GM18505 (cell line): ENCODE results near the gene AKAP7.

Source experiments
- ATAC-seq: cut with Tn5 transposase; IDR thresholded peaks from one replicate; pipeline ENCODE4 v1.9.1; 2021; ENCODE audit not compliant: unreplicated experiment
- POLR2A ChIP-seq: IDR thresholded peaks from 4 replicates; pipeline ENCODE4 v1.6.1; 2011; ENCODE audit warnings: borderline replicate concordance; ENCODE audit not compliant: insufficient read depth, insufficient read length; ENCODE audit errors: extremely low read depth

Gene AKAP7

GRCh38 chr6:131191590-131191989 is 56.3 kb downstream of the AKAP7 start:
- no peak for TF ChIP-seq POLR2A
- no peak for ATAC-seq

DNA sequence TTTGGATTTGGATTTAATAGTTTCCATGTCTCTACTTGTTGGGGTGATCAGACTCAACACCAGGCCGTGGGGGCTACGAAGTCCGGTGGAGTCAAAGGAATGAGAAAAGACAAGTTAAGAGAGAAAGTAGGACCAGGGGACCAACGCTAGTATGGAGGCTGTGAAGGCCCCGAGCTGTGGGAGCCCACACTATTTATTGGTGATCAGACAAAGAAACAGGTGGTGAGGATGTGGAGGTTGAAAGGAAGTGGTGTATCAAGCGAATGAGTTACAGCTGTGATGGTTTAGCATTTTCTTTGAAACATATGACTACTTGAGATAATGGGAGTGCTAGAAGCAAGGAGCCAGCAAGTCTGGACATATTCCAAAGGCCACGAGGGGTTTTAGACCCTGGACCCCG is 62.4 kb downstream of the AKAP7 start:
- ATAC-seq: no peak

GRCh38 chr6:131199568-131200272 is 64.5 kb downstream of the AKAP7 start:
- ATAC-seq: peak; percentile 100
- TF ChIP-seq POLR2A: no peak

More for the DNA sequence above, 62.4 kb downstream of the AKAP7 start:
- TF ChIP-seq POLR2A: no peak

DNA sequence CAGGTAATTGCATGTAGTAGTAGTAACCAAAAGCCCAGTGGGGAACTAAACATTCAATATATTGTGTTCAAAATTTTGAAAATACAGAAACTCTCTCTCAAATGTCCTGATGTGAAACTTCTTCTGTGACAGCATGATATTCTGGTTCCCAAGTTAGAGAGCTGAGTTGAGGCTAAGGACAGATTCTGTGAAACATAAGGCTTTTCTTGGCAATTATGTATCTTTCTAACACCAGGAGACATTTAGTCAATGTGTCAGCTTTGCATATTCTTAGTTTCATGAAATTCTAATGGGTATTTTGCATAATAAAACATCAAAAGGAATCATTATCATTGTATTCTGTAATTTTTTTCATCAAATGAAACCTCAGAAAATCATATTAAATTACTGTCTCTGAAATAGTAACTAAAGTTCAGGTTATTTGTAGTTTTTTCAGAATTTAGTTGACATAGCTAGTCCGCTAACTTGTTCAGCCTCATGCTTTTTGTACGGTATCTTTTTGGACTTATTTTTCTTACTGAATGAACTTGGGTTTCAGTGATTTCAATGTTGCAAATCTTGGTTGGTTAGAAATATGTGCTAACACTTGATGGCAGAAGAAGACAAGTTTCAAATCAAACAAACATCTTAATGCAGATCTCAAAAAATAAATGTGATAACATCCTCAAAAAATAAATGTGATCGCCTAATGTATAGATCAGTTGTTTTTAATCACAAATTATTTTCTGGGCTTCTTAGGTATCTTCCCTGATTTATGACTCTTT is 70.4 kb downstream of the AKAP7 start:
- no peak for ATAC-seq

GRCh38 chr6:131206463-131207251 is 71.4 kb downstream of the AKAP7 start:
- no peak for ATAC-seq

More for the DNA sequence above, 70.4 kb downstream of the AKAP7 start:
- TF ChIP-seq POLR2A: no peak

DNA sequence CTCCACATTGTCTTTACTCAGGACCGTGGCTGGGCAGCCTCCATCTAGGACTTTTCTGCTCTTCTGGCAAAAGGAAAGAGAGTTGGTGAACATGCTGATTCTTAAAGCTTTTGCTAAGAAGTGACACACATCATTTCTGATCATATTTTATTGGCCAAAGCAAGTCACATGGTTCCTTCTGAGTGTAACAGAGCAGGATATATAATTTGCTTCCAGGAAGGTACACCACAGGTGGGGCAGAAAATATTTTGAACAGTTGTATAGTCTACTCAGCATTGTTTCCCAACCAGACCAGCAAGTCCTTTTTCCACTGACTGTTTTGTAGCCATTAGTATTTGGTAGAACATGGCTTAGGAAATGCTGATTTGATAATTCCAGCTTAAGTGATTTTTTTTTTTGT is 73.5 kb downstream of the AKAP7 start:
- ATAC-seq: no peak

More at GRCh38 chr6:131206463-131207251, 71.4 kb downstream of the AKAP7 start:
- no peak for TF ChIP-seq POLR2A

GRCh38 chr6:131210469-131210868 is 75.2 kb downstream of the AKAP7 start:
- ATAC-seq: no peak
- TF ChIP-seq POLR2A: no peak

More for the DNA sequence above, 73.5 kb downstream of the AKAP7 start:
- TF ChIP-seq POLR2A: no peak

GRCh38 chr6:131212024-131212423 is 76.8 kb downstream of the AKAP7 start:
- no peak for TF ChIP-seq POLR2A
- ATAC-seq: no peak

GRCh38 chr6:131212913-131213312 is 77.6 kb downstream of the AKAP7 start:
- TF ChIP-seq POLR2A: no peak
- no peak for ATAC-seq

DNA sequence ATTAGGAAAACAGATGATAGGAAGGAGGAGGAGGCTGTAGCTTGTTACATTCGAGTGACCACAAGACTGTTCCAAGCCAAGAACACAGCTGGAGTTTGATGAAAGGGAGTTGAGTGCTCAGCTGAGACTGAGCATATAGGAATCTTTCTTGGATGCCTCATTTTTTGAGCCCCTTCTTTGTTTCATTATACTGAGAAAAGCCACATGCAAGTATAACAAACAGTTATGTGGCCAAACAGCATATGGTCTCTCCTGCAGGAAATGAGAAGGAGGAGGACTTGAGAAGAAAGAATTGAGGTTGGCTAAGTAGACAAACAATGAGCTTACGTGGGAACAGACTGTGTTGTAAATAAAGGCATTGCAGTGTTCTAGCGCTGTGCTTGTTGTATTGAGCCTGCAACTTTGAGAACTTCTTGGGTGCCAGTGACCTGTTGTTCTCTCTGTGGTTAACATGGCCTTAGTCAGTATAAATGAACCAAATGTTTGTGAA is 78.3 kb downstream of the AKAP7 start:
- ATAC-seq: no peak
- TF ChIP-seq POLR2A: no peak

- ATAC-seq: no peak
- TF ChIP-seq POLR2A: no peak
Observed at GRCh38 chr6:131215219-131215618, 80.0 kb downstream of the AKAP7 start.

DNA sequence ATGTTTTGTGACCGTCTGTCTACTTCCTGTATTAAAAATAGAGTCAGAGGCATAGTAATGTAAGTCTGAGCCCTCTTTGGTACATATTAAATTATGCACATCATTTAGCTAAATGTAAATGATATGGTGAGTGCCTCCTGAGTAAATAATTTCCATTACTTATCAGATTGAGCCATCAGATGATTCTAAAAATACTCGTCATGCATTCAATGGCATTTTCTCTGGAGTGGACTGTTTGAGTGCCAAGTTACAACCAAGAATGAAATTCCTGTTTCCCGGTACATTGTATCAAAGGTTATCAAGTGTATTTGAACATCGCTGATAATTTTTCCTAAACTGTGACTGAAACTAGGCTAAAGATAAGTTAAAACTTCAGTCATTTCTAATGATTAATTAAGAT is 81.0 kb downstream of the AKAP7 start:
- no peak for TF ChIP-seq POLR2A
- ATAC-seq: no peak

DNA sequence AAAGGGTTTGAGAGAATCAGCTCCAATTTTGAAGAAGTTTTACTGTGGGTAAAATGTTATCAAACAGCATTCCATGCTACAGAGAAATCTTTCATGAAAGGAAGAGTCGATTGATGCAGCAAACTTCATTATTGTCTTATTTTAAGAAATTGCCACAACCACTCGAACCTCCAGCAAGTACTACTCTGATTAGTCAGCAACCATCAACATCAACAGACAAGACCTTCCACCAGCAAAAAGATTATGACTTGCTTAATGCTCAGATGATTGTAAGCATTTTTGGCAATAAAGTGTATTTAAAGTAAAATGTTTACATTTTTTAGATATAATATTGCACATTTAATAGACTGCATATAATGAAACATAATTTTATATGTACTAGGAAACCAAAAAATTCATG is 87.5 kb downstream of the AKAP7 start:
- no peak for ATAC-seq

DNA sequence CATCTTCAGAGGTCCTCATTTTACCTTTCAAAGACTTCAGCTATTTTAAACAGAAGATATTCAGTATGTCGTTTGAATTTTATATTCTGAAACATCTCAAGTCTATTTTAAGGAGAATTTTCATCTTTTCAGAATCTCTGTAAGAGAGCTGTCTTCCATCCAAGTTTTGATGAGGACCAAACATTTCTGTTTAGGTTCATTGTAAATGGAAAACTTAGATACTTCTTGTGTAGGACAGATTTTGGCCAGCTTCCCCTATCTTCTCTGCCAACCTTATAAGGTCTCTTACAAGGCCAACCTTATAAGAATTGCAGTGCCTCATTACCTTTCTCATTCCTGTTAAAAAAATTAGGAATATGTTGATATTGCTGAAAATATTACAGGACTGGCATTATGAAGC is 88.1 kb downstream of the AKAP7 start:
- no peak for TF ChIP-seq POLR2A
- ATAC-seq: no peak

More for the DNA sequence above, 87.5 kb downstream of the AKAP7 start:
- no peak for TF ChIP-seq POLR2A

DNA sequence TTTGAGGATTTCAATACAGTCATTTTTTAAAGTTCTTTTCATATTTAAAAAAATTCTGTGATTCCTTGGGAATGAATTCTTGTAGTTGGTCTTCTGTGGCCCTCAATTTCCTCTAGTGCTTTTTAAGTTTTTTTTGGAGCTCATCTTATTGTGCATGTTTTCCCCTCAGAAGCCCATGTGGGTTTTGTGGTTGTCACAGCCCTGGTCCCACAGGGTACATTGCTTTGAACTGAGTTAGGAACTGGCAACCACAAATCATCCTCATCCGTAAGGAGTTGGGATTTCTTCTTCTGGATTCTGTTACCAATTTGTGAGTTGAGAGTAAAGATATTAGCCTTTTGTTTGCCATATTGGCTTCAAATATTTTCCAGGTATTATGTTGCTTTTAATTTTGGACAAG is 89.9 kb downstream of the AKAP7 start:
- no peak for TF ChIP-seq POLR2A
- no peak for ATAC-seq
